ENCODE results near the gene RNF207.

- TF ChIP-seq CTCF (IDR thresholded peaks at IDR 0.05; ENCODE audit: insufficient read depth, low read length) (no peak), POLR2AphosphoS5 (IDR thresholded peaks at IDR 0.05; ENCODE audit: low read depth) (no peak)
These were observed 42.4 kb downstream of the RNF207 start for GRCh38 chr1:6248161-6248776.
